LNCAP (cell line): ENCODE measurements around the gene PCYOX1L.

Source experiments
- CTCF ChIP-seq: fragments of 450-650 bp; IDR thresholded peaks from 2 replicates; pipeline ENCODE4 v1.5.1; 2017; ENCODE audit warnings: mild to moderate bottlenecking

PCYOX1L gene

DNA sequence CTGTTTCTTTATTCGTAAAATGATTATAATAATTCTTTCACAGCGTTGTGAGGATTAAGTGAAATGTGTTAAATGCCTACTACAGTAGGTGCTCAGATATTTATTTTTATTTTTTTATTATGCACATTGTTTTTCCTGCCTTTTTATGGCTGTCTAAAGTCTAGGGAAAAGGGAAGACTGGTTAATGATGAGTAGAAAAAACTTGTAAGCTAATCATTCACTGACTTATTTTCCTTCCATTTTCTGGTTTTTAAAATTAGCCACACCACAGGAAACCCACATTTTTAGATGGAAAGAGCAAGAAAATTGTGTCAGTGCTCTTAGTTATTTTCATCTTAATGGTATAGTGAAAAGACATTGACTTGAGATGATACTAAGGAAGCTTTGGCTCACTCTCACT is 3.9 kb upstream of the PCYOX1L start:
- TF ChIP-seq CTCF, result no peak

- TF ChIP-seq CTCF, result no peak
Observed at GRCh38 chr5:149355688-149356087, 2.2 kb upstream of the PCYOX1L start.

- TF ChIP-seq CTCF, result no peak
Observed at GRCh38 chr5:149356391-149356790, 1.5 kb upstream of the PCYOX1L start.

GRCh38 chr5:149358294-149358651 is 427 bp downstream of the PCYOX1L start:
- TF ChIP-seq CTCF, result no peak

- TF ChIP-seq CTCF, result no peak
Observed at GRCh38 chr5:149358868-149359495, 1.1 kb downstream of the PCYOX1L start.

GRCh38 chr5:149360272-149360671 is 2.4 kb downstream of the PCYOX1L start:
- TF ChIP-seq CTCF, result no peak

DNA sequence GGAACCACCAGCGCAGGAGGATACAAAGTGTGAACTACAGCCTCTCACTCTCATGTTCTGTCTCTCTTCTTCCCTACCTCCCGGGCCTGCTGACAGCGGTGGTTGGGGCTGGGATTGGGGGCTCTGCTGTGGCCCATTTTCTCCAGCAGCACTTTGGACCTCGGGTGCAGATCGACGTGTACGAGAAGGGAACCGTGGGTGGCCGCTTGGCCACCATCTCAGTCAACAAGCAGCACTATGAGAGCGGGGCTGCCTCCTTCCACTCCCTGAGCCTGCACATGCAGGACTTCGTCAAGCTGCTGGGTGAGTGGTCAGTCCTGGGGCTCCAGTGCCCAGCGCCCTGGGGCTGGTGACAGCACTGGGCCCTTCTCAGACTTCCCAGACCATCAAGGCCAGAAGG is 4.7 kb downstream of the PCYOX1L start:
- TF ChIP-seq CTCF, result no peak

DNA sequence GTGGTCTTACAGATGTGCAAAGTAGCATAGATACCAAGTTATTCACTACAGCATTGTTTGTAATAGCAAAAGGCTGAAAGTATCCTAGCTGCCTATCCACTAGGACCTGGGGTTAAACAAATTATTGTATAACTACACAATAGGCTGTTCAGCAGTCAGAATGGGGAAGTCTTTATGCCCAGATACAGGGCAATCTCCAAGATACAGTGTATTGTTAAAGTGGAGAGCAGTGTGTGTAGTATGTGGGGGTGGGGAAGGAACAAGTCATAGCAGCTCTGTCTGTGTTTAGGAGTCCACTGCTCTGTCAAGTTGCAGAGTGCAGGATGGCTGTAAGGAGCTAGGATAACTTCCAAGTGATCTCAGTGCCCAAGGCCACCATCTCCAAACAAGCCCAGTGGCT is 5.5 kb downstream of the PCYOX1L start:
- no peak for TF ChIP-seq CTCF
